GM08714 (cell line): Measurements from ENCODE around the gene DSP.

Source experiments
- H3K4me3 ChIP-seq: fragments of 200-500 bp; sonication (Bioruptor generic); 2 replicates; pipeline ENCODE4 v1.5.1; 2014; ENCODE audit warnings: mild to moderate bottlenecking, low read length, inconsistent platforms
- ZNF274 ChIP-seq: IDR thresholded peaks from 2 replicates; pipeline ENCODE4 v1.6.1; 2012; ENCODE audit warnings: mild to moderate bottlenecking, low read depth, low read length

Gene DSP

GRCh38 chr6:7566107-7566506 lies 24.6 kb downstream of the DSP start:
- H3K4me3 ChIP-seq: no peak overlapping the region
- TF ChIP-seq ZNF274: no peak

DNA sequence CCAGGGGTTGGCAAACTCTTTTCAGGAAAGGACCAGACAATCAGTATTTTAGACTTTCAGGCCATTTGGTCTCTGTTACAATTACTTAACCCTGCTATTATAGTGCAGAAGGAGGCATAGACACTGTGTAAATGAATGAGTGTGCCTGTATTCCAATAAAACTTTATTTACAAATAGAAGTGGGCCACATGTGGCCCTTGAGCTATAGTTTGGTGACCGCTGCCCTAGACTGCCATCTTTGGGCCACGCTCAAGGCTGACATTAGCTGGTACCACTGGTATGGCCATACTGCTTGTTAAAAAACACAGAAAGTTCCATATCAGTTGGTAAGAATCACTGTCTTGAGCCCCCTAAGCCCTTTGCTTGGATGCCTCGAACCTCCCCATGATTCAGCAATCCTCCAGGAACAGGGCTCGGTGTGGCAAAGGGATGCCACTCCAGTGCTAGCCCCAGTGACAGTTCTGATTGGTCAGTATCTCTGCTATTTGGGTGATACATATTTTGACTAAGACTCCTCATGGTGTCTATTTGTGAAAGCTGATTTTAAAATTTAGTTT lies 25.2 kb downstream of the DSP start:
- no peak overlapping the region for H3K4me3 ChIP-seq
- TF ChIP-seq ZNF274: no peak

DNA sequence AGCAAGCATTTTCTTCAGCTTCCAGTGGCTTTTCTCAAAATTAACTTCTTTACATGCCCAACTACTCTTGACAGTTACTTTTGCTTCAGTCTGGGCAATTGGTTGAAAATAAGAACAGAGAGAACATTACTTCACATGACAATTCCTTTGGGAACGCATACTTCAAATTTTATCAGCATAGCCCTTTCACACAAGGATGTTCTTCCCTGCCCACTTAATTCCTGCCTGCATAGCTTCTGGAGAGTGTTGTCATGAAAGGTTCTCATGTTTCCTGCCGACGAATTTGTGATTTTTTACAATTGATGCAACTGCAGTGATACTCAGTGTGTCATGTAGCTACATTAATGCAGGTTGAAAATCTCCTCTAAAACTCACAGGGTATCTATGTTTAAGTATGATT lies 26.6 kb downstream of the DSP start:
- TF ChIP-seq ZNF274: no peak
- no peak overlapping the region for H3K4me3 ChIP-seq

DNA sequence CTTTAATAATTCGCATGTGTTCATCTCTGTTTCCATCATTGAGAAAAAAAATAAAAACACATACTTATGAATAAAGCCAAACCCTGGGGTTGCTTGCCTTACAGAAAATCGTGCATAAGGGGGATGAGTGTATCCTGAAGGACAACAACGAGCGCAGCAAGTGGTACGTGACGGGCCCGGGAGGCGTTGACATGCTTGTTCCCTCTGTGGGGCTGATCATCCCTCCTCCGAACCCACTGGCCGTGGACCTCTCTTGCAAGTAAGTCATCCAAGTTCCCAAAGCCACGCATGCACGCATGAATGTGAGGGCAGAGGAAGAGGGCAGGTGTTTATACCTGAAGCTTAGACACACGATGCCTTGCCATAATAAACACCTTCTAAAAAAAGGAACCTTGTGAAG lies 27.6 kb downstream of the DSP start:
- no peak for TF ChIP-seq ZNF274

DNA sequence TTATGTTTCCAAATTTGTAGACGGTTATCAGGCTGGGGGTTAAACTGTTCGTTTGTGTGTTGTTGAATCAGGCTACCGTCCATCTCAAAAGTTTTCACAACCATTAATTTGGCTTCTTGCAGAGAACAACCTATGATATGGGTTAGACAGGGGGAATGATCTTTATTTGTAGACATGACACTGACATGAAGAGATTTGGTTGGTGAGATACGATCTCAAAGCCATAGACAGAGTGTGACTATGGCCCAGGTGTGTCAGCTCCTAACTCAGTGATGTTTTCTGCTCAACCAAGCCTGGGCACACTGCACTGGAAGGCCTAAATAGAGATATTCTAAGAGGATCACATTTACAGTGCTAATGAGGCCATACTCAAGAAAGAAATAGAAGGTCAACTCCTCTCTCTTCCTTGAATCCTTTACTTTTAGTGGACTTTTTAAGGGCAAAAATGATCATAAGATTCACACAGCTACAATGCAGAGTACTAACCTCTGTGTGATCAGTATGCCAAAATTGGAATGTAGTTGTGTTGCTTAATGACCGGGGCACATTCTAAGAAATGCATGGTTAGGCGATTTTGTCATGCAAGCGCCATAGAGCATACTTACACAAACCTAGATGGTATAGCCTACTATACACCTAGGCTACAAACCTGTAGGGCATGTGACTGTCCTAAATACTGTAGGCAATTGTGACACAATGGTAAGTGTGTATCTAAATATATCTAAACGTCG lies 30.9 kb downstream of the DSP start:
- H3K4me3 ChIP-seq: no peak overlapping the region
- no peak for TF ChIP-seq ZNF274

More for the DNA sequence above, 27.6 kb downstream of the DSP start:
- no peak overlapping the region for H3K4me3 ChIP-seq

- TF ChIP-seq ZNF274: no peak
- no peak overlapping the region for H3K4me3 ChIP-seq
These were observed 33.0 kb downstream of the DSP start for GRCh38 chr6:7574500-7574899.

DNA sequence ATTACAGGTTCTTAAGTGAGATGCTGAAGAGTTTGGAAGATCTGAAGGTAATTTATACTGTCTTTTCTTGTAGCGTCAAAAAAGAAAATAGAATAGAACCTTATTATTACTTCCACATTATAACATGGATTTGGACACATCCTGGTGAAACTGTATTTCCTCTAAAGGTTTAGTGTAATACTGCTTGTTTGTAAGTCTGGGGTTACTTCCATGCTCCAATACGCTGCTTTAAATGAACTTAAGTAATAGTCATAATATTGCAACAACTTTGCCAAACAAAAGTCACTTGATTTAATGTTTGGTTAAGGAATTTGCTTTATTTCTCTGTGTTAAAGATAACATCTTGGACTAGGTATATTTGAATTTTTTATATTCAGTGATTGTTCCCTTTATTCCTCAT lies 37.0 kb downstream of the DSP start:
- no peak overlapping the region for H3K4me3 ChIP-seq
- no peak for TF ChIP-seq ZNF274

GRCh38 chr6:7578931-7579330 lies 37.5 kb downstream of the DSP start:
- H3K4me3 ChIP-seq: no peak overlapping the region
- TF ChIP-seq ZNF274: no peak

- no peak for TF ChIP-seq ZNF274
- no peak overlapping the region for H3K4me3 ChIP-seq
These were observed 38.4 kb downstream of the DSP start for GRCh38 chr6:7579851-7580250.

GRCh38 chr6:7580537-7580926 lies 39.1 kb downstream of the DSP start:
- TF ChIP-seq ZNF274: no peak
- H3K4me3 ChIP-seq: no peak overlapping the region

GRCh38 chr6:7580927-7581618 lies 39.6 kb downstream of the DSP start:
- TF ChIP-seq ZNF274: no peak
- no peak overlapping the region for H3K4me3 ChIP-seq

GRCh38 chr6:7585287-7585930 lies 43.9 kb downstream of the DSP start:
- TF ChIP-seq ZNF274: no peak
- H3K4me3 ChIP-seq: no peak overlapping the region

DNA sequence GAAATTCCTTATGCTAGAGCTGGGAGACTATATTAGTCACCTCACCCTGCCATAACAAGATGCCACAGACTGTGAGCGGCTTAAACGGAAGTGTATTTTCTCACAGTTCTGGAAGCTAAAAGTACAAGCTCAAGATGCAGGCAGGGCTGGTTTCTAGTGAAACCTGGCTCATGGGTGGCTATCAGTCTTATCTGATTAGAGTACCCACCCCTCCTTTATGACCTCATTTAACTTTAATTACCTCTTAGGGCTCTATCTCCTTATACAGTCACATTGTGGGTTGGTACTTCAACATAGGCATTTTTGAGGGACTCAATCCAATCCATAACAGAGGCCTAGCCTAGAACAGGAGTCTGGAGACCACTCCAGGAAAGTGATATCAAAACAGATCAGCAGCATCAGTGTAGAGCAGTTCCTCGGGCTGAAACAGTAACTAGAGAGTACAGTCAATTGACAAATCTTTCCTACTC lies 46.2 kb downstream of the DSP start:
- H3K4me3 ChIP-seq: no peak overlapping the region
- TF ChIP-seq ZNF274: no peak

- no peak for TF ChIP-seq ZNF274
- H3K4me3 ChIP-seq: no peak overlapping the region
These were observed 47.0 kb downstream of the DSP start for GRCh38 chr6:7588506-7588905.

GRCh38 chr6:7589221-7589620 lies 47.8 kb downstream of the DSP start:
- TF ChIP-seq ZNF274: no peak
- H3K4me3 ChIP-seq: no peak overlapping the region
